HEK293 (cell line): ENCODE results near the gene EMILIN1.

Experiments
- BCL11A ChIP-seq: fragments of 450-650 bp; formaldehyde crosslinking; IDR thresholded peaks from 2 replicates; pipeline ENCODE4 v1.5.1; 2016; ENCODE audit warnings: low read depth, missing biosample characterization, missing genetic modification characterization
- CTCF ChIP-seq: fragments of 450-650 bp; formaldehyde crosslinking; IDR thresholded peaks from 2 replicates; pipeline ENCODE4 v1.5.1; 2016; ENCODE audit warnings: missing biosample characterization, missing genetic modification characterization
- ZFHX2 ChIP-seq: fragments of 450-650 bp; formaldehyde crosslinking; conservative IDR thresholded peaks from 2 replicates; pipeline ENCODE4 v1.5.1; 2016; ENCODE audit warnings: missing biosample characterization, missing genetic modification characterization
- ZNF121 ChIP-seq: fragments of 450-650 bp; formaldehyde crosslinking; IDR thresholded peaks from 2 replicates; pipeline ENCODE4 v1.5.1; 2016; ENCODE audit warnings: missing biosample characterization, missing genetic modification characterization
- ZNF146 ChIP-seq: fragments of 450-650 bp; formaldehyde crosslinking; IDR thresholded peaks from 2 replicates; pipeline ENCODE4 v1.5.1; 2016; ENCODE audit warnings: missing biosample characterization, missing genetic modification characterization
- ZNF521 ChIP-seq: fragments of 450-650 bp; formaldehyde crosslinking; IDR thresholded peaks from 2 replicates; pipeline ENCODE4 v1.5.1; 2017; ENCODE audit warnings: missing biosample characterization, mild to moderate bottlenecking, missing genetic modification characterization

- TF ChIP-seq BCL11A (no peak), CTCF (tag by site-specific recombination) (no peak), ZFHX2 (tag by site-specific recombination) (no peak), ZNF521 (tag by site-specific recombination) (no peak), ZNF146 (no peak), ZNF121 (no peak)
Observed at GRCh38 chr2:27135478-27135955, 57.1 kb downstream of the EMILIN1 start.
